Smooth muscle cell (in vitro differentiated cells): ENCODE results near the gene C14orf132. TPM values are rescaled to one million over a fixed set of nuclear protein-coding genes. Genes with fewer than 3 reads are reported as not detected.

Experiments used
- DNase-seq: peaks from one replicate; lab custom pipeline; 2025; ENCODE audit not compliant: unreplicated experiment; lab: John Stamatoyannopoulos, UW
- H2AFZ ChIP-seq: fragments of 200-600 bp; sonication (generic); 2 replicates; pipeline ENCODE4 v1.6.0; 2016; ENCODE audit warnings: antibody characterized with exemption, low read depth, mild to moderate bottlenecking
- H3F3A ChIP-seq: fragments of 200-600 bp; sonication (generic); 2 replicates; pipeline ENCODE4 v1.6.0; 2017; ENCODE audit warnings: antibody characterized with exemption, low read depth
- H3K27ac ChIP-seq: fragments of 200-600 bp; sonication (generic); 2 replicates; pipeline ENCODE4 v1.5.1; 2016; ENCODE audit warnings: low read depth, mild to moderate bottlenecking
- H3K27me3 ChIP-seq: fragments of 200-600 bp; sonication (generic); 2 replicates; pipeline ENCODE4 v1.6.1; 2016; ENCODE audit warnings: low read depth, mild to moderate bottlenecking
- H3K36me3 ChIP-seq: fragments of 200-600 bp; sonication (generic); 2 replicates; pipeline ENCODE4 v1.5.1; 2016; ENCODE audit warnings: low read depth
- H3K4me1 ChIP-seq: fragments of 200-600 bp; sonication (generic); 2 replicates; pipeline ENCODE4 v1.5.1; 2016; ENCODE audit warnings: low read depth
- H3K4me2 ChIP-seq: fragments of 200-600 bp; sonication (generic); 2 replicates; pipeline ENCODE4 v1.6.0; 2016; ENCODE audit warnings: mild to moderate bottlenecking
- H3K4me3 ChIP-seq: fragments of 200-600 bp; sonication (generic); 2 replicates; pipeline ENCODE4 v1.5.1; 2016; ENCODE audit warnings: mild to moderate bottlenecking
- H3K79me2 ChIP-seq: fragments of 200-600 bp; sonication (generic); 2 replicates; pipeline ENCODE4 v1.6.0; 2016; ENCODE audit warnings: low read depth, mild to moderate bottlenecking
- H3K9ac ChIP-seq: fragments of 200-600 bp; sonication (generic); 2 replicates; pipeline ENCODE4 v1.6.0; 2016; ENCODE audit warnings: low read depth
- H3K9me3 ChIP-seq: fragments of 200-600 bp; sonication (generic); replicated peaks from 2 replicates; pipeline ENCODE4 v1.5.1; 2016; ENCODE audit warnings: low read depth
- H4K20me1 ChIP-seq: fragments of 200-600 bp; sonication (generic); 2 replicates; pipeline ENCODE4 v1.6.0; 2016; ENCODE audit warnings: low read depth
- CTCF ChIP-seq: fragments of 200-600 bp; sonication (generic); IDR thresholded peaks from 2 replicates; pipeline ENCODE4 v1.5.1; 2017; ENCODE audit warnings: borderline replicate concordance, mild to moderate bottlenecking, antibody characterized with exemption; ENCODE audit not compliant: insufficient read depth, poor library complexity, severe bottlenecking
- WGBS: methylation state at CpG from one replicate; pipeline ENCODE4 v1.1.7; 2016; ENCODE audit warnings: low lambda C conversion rate; 5-methylcytosine and 5-hydroxymethylcytosine counted together
- polyA plus RNA-seq: library from polyadenylated mRNA; unstranded; fragments of >200 nt; fragmentation: Nextera tagmentation; extraction: Ambion mirVana; gene quantifications from 2 replicates; pipeline ENCODE4 v1.2.1, GENCODE V29; 2016
- total RNA-seq: library from RNA; depleted of rRNA; stranded (reverse); fragments of >200 nt; gene quantifications from 2 replicates; pipeline ENCODE4 v1.2.3, GENCODE V29; 2014

The C14orf132 gene
- total RNA-seq = 35.5 and 36.3 TPM in 2 replicates
- 23.9 and 38.0 TPM in 2 replicates for polyA plus RNA-seq

- DNase-seq = peak; percentile 86
- peak within 1 kb of the TSS; percentile 97 for H3K4me2 ChIP-seq
- peaks cover 28% of the 10 kb centered on the region for H3K79me2 ChIP-seq
- H3K9ac ChIP-seq = peak within 1 kb of the TSS; percentile 91
- peaks cover 39% of the 10 kb centered on the region for H4K20me1 ChIP-seq
- peak within 1 kb of the TSS; percentile 71 for H2AFZ ChIP-seq
- H3K27ac ChIP-seq = peak within 1 kb of the TSS; percentile 81
- H3K4me3 ChIP-seq = peak within 1 kb of the TSS; percentile 87
- WGBS = 1% methylated on average over 53 of the region's 72 CpGs
- no peaks in the 10 kb centered on the region for H3K27me3 ChIP-seq
- no peaks in the 10 kb centered on the region for H3K9me3 ChIP-seq
- peaks cover 10% of the 10 kb centered on the region for H3K4me1 ChIP-seq
- H3F3A ChIP-seq = peaks cover 7% of the 10 kb centered on the region
- TF ChIP-seq CTCF = no peak
- no peaks in the 10 kb centered on the region for H3K36me3 ChIP-seq
Measured at GRCh38 chr14:96038920-96039632, at the start of gene C14orf132. Gene C14orf132, plus strand, starts transcription at chr14:96039362. Its CDS starts 139 bp downstream, at chr14:96039501.

- Histone ChIP-seq H3K4me3 (no peak overlapping the region), H3K4me2 (no peak overlapping the region), H2AFZ (no peak overlapping the region), H3K27ac (no peak overlapping the region), H3F3A (no peaks in the 10 kb centered on the region), H3K27me3 (no peaks in the 10 kb centered on the region), H3K9me3 (no peaks in the 10 kb centered on the region), H4K20me1 (no peaks in the 10 kb centered on the region), H3K4me1 (no peaks in the 10 kb centered on the region), H3K79me2 (no peaks in the 10 kb centered on the region), H3K36me3 (no peaks in the 10 kb centered on the region), H3K9ac (no peak overlapping the region)
- DNase-seq = no peak
- TF ChIP-seq CTCF = peak; percentile 94
- WGBS = 37% methylated on average over 5 of the region's 5 CpGs
Measured at GRCh38 chr14:95993768-95994592, 45.2 kb upstream of the C14orf132 start.

- Histone ChIP-seq H3K4me2 (no peak overlapping the region), H3K9me3 (no peaks in the 10 kb centered on the region), H4K20me1 (no peaks in the 10 kb centered on the region), H3F3A (no peaks in the 10 kb centered on the region), H3K4me3 (no peak overlapping the region), H3K27ac (no peak overlapping the region), H2AFZ (no peak overlapping the region), H3K79me2 (no peaks in the 10 kb centered on the region), H3K36me3 (no peaks in the 10 kb centered on the region), H3K4me1 (no peaks in the 10 kb centered on the region), H3K27me3 (no peaks in the 10 kb centered on the region), H3K9ac (no peak overlapping the region)
- DNase-seq = no peak
- TF ChIP-seq CTCF = no peak
- 36% methylated on average over 3 of the region's 3 CpGs for WGBS
Measured at GRCh38 chr14:95994593-95994928, 44.6 kb upstream of the C14orf132 start.
